PFSK-1 (cell line): ENCODE measurements around the gene CCDC32.

Experiments
- POLR2AphosphoS5 ChIP-seq: IDR thresholded peaks from 2 replicates; pipeline ENCODE4 v1.6.1; 2012; ENCODE audit warnings: low read depth, mild to moderate bottlenecking, control low read depth, low read length, moderate library complexity
- REST ChIP-seq, 2 experiments: IDR thresholded peaks; 2 replicates each; pipeline versions ENCODE4 v1.6.1 to v1.8.0; 2011 to 2012; ENCODE audit warnings: low read depth in 2 of 2, low read length in 2 of 2, control low read depth in 1 of 2, inconsistent platforms in 1 of 2, mild to moderate bottlenecking in 1 of 2, moderate library complexity in 1 of 2; ENCODE audit not compliant: insufficient read depth in 1 of 2

DNA sequence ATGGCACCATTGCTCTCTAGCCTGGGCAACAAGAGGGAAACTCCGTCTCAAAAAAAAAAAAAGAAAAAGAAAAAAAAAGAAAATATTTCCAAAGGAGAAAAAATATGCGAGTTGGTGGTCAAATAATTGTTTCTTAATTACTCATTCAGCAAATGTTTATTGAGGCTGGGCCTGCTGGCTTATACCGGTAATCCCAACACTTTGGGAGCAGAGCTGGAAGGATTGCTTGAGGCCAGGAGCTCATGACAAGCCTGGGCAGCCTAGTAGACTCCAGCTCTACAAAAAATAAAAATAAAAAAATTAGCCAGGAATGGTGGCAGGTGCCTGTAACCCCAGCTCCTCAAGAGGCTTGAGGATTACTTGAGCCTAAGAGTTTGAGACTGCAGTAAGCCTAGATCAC, 33.3 kb upstream of the CCDC32 start:
- TF ChIP-seq POLR2AphosphoS5 (no peak), REST (IDR thresholded peaks at IDR 0.05; ENCODE audit: insufficient read depth in 1 of 2, low read depth in 2 of 2, low read length in 2 of 2) (no peak)
